Vagina (tissue), 2 donors: Measurements from ENCODE around the gene ANGPTL8.

ENCODE experiments used
- CTCF ChIP-seq, 3 experiments: fragments of 450-650 bp in 2 of 3; fragments of 200-600 bp in 1 of 3; sonication (generic) in 1 of 3; IDR thresholded peaks; one replicate each; pipeline ENCODE4 v1.5.1; 2017 to 2019; ENCODE audit warnings: antibody characterized with exemption in 3 of 3, mild to moderate bottlenecking in 2 of 3, moderate library complexity in 2 of 3
- POLR2A ChIP-seq, 2 donors: fragments of 450-650 bp; IDR thresholded peaks; one replicate each; pipeline ENCODE4 v1.6.1; 2017; ENCODE audit warnings: antibody characterized with exemption in 2 of 2, mild to moderate bottlenecking in 2 of 2, moderate library complexity in 2 of 2

- TF ChIP-seq CTCF (IDR thresholded peaks at IDR 0.05), result no peak
- TF ChIP-seq POLR2A (IDR thresholded peaks at IDR 0.05), result no peak
Measured at GRCh38 chr19:11257846-11258380, 18.5 kb downstream of the ANGPTL8 start.
